HG03066 (cell line): ENCODE data around the gene KRTAP10-12.
"Not testable (repeated sequence)": the region's sequence is repeated elsewhere in the genome, so short reads cannot be mapped to it uniquely, and the experiment has no call there.

Experiments
- ATAC-seq: cut with Tn5 transposase; IDR thresholded peaks from one replicate; pipeline ENCODE4 v1.9.1; 2021; ENCODE audit warnings: low read depth; ENCODE audit not compliant: unreplicated experiment

Gene KRTAP10-12

GRCh38 chr21:44697172-44697810 is at the start of gene KRTAP10-12:
Gene KRTAP10-12, plus strand, starts transcription at chr21:44697172. Its CDS starts 30 bp downstream, at chr21:44697202.
- not testable (repeated sequence) for ATAC-seq

- no peak for ATAC-seq
These were observed 49.8 kb upstream of the KRTAP10-12 start for GRCh38 chr21:44647222-44647552.

GRCh38 chr21:44648557-44649311 is 48.2 kb upstream of the KRTAP10-12 start:
- ATAC-seq: no peak

- ATAC-seq: no peak
These were observed 47.4 kb upstream of the KRTAP10-12 start for GRCh38 chr21:44649521-44650100.

GRCh38 chr21:44650265-44650972 is 46.6 kb upstream of the KRTAP10-12 start:
- no peak for ATAC-seq

GRCh38 chr21:44650973-44651675 is 45.8 kb upstream of the KRTAP10-12 start:
- ATAC-seq: no peak

GRCh38 chr21:44653123-44653522 is 43.8 kb upstream of the KRTAP10-12 start:
- no peak for ATAC-seq

DNA sequence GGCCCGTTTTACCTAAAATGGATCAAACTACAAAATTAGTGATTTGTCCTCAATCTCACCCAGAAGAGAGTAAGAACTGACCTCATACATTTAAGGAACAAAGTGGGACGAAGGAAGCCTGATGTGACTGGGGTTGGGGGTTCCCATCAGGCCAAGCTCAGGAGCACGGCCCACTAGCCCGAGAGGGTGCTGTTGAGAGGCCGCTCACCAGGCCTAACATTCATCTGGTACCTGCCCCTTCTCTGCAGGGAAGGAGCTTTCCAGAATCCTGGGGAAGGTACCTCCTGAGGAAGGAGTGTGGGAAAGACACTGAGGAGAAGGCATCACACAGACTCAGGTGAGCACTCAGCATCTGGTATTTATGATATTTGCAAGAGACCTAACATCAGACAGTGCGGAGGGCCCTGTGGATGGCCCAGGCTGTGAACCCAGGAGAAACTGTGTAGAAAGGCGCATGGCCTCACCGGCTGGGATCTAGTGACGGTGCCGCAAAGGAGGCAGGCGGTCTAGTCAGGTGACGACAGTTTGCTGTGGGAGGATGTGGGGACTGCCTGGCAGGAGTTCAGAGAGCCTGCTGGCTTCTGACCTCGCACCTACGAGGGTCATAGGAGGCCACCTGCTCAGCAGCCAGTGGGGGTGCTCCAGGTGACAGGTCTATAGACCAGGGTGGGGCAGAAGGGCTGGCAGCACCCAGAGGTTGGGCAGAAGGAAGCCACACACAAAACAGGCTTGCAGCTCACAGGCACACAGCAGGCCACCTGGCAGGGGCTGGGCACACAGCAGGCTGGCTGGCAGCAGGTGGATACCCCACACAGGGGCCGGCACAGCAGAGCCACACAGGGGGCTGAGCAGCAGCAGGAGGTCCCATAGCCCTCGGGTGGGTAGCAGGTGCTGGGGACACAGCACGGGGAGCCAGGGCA is 43.1 kb upstream of the KRTAP10-12 start:
- no peak for ATAC-seq

- no peak for ATAC-seq
These were observed 42.3 kb upstream of the KRTAP10-12 start, which contains the start of gene KRTAP12-4 for GRCh38 chr21:44654576-44655175. Gene KRTAP12-4, minus strand, starts transcription at chr21:44654659. Its CDS starts 45 bp downstream, at chr21:44654614.

GRCh38 chr21:44656868-44657267 is 40.1 kb upstream of the KRTAP10-12 start:
- no peak for ATAC-seq

DNA sequence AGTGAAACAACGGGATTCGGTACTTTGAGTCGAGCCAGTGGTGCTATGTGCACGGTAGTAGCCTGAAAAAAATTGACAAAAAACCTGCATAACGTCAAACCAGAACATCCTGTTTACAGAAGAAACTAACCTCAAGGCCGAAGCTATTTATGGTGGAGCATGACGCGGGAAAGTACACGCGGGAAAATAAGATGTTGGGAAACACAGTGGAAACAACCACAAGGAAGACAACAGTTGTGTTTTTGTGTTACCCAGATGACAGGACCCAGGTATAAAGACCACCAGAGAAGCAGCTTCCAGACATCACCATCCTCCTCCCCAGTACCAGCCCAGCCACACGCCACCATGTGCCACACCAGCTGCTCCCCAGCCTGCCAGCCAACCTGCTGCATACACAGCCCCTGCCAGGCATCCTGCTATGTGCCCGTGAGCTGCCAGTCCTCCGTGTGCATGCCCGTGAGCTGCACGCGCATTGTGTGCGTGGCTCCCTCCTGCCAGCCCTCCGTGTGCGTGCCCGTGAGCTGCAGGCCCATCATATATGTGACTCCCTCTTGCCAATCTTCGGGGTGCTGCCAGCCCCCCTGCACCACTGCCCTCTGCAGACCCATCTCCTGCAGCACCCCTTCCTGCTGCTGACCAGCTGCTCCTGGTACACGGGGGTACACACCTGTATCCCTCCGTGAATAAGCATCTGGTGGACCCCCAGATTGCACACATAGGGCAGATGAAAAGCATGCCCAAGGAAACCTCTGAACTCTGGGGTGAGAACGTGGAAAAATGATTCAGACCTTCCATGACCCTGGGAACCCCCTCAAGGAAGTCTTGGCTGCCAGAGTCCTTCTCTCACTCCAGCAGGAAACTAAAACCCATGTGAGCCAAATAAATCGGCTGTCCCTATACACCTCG is 39.1 kb upstream of the KRTAP10-12 start, which contains the start of gene KRTAP12-3:
Gene KRTAP12-3, plus strand, starts transcription at position 298 of the 906 bp plus-strand sequence. Its CDS starts 48 bp downstream, at position 346.
- ATAC-seq: no peak

- no peak for ATAC-seq
These were observed 38.4 kb upstream of the KRTAP10-12 start for GRCh38 chr21:44658541-44658910.

DNA sequence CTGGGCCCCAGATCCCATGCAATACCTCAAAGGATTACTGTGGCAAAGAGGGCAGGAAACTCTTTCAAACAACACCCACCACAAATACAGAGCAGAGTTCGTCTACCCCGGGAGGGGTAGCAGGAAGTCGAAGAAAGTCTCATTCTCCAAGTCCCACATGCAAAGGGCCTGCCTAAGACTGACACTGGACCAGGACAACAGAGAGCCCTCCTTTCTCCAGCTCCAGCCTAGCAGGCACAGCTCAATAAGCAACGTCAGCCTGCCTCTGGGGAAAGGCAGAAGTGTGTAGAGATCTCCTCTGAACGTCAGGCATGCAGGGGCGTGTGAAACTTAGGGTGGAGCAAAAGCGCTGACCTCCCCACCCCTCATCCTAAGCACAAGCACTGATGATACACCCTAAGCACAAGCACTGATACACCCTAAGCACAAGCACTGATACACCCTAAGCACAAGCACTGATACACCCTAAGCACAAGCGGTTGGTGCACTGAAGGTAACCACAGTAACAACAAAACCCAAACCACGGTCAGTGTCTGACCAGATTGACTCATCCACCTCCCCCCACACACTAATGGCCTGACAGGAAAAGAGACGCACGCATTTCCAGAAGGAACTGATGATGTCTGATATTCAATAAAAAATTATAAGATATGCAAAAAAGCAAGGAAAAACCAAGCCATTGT is 37.9 kb upstream of the KRTAP10-12 start:
- no peak for ATAC-seq

DNA sequence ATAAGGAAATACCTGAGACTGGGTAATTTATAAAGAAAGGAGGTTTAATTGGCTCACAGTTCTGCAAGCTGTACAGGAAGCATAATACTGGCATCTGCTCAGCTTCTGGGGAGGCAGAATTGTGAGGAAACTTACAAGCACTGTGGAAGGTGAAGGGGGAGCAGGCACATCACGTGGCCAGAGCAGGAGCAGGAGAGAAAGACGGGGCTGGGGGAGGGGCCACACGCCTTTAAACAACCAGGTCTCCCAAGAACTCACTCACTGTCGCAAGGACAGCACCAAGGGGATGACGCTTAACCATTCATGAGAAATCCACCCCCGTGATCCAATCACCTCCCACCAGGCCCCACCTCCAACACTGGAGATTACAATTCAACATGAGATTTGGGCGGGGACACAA is 35.4 kb upstream of the KRTAP10-12 start:
- not testable (repeated sequence) for ATAC-seq

DNA sequence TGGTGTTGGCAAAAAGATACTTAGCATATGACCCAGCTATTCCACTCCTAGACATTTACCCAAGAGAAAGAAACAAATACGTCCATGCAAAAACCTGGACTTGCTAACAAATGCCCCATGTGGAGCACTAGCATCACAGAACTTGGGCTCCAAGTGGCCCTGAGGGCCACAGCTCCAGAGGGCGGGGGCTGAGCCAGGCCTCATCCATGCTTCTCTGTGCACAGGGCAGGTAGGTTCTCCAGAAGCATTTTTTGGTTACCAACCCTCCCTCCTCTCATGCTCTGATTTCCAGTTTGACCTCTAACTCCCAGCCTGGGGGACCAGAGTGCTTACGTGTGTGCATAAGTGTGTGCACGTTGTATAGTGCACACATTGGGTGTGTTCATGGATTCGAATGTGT is 32.3 kb upstream of the KRTAP10-12 start:
- ATAC-seq: no peak

DNA sequence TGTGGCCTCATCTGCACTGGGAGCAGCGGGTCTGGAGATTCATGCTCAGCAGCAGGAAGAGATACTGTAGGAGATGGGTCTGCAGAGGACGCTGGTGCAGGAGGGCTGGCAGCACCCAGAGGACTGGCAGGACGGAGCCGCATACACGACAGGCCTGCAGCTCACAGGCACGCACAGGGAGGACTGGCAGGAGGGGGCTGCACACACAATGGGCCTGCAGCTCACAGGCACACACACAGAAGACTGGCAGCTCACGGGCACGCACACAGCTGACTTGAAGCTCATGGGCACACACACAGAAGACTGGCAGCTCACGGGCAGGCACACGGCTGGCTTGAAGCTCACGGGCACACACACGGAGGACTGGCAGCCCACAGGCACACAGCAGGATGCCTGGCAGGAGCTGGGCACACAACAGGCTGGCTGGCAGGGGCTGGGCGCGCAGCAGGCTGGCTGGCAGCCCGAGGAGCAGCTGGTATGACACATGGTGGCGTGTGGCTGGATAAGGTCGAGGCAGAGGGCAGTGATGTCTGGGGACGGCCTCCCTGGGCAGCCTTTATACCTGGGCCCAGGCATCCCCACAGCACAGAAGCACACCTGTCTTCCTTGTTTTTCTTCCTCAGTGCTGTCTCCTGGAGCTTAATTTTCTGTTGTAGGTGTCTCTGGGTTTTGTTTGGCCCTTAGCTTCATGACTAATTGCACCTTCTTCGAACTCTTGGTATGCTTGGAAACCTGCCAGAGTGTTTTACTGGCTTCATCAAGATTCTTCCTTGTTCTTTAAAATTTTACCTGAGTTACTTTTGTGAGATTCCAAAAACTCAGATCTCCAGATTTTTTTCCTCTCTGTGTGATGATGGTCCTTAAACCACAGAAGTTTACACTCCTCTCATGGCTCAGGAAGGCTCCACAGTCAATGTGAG is 30.3 kb upstream of the KRTAP10-12 start, which contains the start of gene KRTAP12-2:
Gene KRTAP12-2, minus strand, starts transcription at position 527 of the 920 bp plus-strand sequence. Its CDS starts 41 bp downstream, at position 486.
- ATAC-seq: no peak
